HG03378 (cell line): Measurements from ENCODE around the gene LMX1B.

Experiments
- ATAC-seq: cut with Tn5 transposase; IDR thresholded peaks from one replicate; pipeline ENCODE4 v1.9.1; 2021; ENCODE audit warnings: mild to moderate bottlenecking, moderate library complexity; ENCODE audit not compliant: unreplicated experiment

LMX1B gene

DNA sequence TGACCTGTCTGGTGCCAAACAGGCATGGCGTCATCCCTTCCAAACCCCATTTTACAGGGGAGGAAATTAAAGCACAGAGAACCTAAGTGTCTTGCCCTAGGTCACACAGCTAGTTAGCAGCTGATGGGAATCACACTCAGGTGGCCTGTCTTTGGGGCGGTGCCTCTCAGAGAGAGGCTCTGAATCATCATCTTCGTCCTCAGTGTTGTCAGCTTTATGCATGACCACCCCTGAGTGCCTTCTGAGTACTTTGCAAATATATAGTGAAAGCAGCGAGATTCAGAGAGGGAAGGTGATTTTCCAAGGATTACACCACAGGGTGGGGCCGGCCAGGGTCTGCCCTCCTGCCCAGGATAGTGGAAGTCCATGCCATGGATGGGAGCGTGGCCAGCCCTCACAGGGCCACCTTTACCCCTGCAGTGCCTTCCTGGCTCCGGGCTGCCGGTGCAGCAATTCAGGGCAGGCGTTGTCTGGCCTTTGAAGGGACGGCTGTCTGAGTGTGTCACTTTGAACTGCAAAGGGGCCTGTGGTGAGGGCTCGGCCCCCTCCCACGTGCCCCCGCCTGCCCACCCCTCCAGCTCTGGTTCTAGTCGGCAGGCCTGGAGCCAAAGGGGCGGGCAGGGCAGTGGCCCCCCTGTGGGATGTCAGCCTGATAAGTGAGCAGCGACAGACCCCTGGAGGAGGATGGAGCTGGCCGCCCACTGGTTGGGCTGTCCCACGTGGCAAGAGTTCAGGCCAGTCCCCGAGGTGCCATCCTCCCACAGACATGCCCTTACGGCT is 16.9 kb downstream of the LMX1B start:
- no peak for ATAC-seq

DNA sequence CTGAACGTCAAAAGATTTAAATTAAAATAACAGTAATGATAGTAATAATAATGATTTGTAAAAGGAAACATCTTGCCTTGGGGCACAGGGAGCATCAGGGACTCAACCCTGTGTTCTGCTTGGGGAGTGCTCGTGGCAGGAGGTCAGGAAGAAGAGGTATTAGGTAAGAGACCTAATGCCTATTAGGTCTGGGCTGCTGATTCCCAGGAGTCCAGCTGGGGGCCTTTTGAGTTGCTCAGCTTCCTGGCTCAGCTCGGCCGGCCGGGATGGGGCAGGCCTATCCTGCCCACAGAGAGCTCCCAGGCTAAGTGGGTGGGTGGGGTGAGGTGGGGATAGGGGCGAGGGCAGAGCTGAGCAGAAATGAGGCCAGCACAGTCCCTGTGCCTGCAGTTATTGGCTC is 17.5 kb downstream of the LMX1B start:
- ATAC-seq, result no peak

DNA sequence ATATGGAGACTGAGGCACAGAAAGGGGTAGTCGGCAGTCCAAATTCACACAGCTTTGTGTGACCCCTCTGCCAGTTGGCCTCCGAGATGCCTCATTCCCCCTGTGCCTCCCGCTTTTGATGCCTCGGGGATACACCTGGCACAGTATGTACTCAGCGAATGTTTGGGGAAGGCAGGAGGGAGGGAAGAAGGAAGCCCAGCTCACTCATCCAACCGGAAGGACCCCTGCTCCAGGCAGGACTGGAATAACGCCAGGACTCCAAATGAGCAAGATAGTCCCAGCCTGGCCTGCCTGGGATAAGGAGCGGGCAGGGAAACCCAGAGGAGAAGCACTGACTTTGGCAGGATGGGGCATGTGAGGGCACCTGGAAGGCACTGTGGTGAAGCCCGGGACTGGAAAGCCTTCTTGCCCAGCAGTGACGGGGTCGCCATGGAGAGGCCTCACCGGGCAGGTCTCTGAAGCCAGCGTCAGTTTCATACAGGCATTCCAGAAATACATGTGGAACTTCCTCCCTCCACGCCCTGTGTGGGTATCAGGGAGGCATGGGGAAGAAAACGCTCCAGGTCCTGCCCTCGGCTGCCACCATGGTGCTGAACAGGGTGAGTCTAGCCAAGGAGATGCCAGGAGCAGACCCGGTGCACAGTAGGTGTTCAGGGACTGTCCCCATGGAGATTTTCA is 20.3 kb downstream of the LMX1B start:
- no peak for ATAC-seq

DNA sequence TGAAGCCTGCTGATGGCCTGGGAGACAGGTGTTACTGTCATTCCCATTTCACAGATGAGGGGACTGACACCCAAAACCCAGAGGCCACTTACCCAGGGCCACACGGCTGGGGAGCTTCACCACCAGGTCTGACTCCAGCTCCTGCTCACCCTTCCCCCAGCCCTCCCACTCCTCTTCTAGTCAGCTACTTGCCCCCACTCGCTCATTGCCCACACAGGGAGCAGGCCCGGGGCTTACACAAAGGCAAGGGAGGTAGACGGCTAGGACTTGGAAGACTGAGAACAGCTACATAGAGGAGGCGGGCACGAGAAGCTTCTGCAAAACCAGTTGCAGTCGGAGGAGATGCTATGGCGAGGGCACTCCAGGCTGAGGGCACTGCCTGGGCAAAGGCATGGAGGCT is 21.3 kb downstream of the LMX1B start:
- no peak for ATAC-seq

DNA sequence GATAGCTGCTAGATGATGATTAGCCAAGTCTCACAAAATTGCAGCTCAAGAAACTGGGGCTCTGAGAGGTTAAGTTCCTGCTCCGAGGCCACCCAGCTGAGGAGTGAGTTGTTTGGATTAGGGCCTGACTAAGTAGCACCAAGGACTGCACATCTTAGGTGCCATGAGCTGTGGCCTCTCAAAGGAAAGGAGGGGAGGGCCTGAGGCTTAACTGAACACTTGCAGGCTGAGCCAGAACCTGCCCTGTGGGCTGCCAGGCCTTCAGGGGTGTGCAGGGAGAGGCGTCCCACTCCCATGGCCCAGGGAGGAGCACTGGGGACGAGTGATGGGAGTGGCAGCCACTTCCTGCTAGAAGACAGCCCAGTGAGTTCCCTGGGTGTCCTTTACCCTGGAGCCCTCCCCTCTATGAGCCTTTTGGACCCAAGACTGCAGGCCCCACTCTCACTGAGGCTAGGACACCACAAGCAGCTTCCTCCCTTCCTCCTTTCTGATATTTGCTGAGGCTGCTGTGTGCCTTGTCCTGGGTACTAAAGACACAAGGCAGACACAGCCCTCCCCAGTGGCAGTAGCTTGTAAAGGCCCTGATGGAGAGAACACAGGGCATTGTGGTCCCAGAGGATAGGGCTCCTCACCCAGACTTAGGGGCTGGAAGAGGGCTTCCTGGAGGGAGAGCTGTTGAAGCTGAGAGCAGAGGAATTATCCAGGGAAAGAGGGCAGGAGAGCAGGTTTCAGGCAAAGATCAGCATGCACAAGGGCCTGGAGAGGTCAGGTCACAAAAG is 22.1 kb downstream of the LMX1B start:
- no peak for ATAC-seq

DNA sequence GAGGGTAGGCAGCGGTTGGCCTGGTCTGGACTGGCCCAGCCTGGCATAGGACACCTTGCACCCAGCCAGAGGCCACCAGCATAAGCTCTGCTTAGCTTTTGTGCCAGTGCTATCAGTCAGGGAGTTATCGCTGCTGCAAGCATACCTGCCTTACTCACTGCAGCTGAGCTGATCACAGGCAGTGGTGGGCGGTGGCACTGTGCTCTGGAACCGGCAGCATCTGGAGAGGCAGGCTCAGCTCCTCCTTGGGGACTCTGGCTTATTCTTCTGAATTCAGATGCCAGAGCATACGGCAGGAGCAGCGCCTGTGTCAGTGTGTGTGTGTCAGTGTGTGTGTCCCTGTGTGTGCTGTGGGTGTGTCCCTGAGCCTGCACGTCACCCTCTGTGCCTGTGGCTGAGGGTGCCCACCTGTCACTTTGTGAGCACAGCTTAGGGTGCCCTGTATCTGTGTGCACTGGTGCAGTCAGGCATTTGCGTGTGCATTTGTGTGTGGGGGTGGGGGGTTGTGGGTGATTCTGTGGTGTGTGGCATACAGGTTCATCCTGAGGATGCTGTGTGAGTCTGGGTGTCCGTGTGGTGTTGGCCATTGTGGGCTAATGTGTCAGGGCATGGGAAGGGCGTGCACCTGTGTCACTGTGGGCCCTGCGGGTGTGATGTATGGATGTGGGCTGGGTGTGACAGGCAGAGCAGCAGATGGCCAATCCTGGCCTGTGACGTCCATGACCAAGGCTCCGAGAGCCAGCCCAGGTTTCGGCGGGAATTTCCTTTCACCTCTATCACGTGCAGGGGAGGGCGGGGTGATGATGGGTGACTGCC is 23.5 kb downstream of the LMX1B start:
- ATAC-seq, result no peak

DNA sequence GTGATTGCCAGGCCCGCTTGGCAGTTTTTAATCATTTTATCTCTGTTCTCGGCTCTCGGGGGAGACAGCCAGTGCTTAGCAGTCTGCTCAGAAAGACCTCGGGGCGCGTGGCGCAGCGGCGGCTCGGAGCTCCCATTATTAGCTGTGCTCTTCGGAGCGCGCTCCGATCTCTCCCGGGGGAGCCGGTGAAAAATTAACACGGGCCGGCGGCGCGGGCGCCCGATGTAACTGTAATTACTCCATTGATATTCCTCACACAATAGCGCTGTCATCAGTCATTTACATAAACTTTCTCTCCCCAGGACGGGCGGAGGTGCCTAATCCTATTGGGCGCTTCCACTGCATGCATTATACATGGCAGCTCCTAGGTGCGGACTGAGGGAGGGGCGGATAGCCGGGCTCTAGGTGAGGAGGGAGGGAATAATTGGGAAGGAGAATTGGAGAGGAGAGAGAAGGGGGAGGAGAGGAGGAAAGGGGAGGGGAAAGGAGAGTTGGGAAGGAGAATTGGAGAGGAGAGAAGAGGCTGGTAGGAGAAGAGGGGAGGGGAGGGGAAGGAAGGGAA is 24.9 kb downstream of the LMX1B start:
- no peak for ATAC-seq

DNA sequence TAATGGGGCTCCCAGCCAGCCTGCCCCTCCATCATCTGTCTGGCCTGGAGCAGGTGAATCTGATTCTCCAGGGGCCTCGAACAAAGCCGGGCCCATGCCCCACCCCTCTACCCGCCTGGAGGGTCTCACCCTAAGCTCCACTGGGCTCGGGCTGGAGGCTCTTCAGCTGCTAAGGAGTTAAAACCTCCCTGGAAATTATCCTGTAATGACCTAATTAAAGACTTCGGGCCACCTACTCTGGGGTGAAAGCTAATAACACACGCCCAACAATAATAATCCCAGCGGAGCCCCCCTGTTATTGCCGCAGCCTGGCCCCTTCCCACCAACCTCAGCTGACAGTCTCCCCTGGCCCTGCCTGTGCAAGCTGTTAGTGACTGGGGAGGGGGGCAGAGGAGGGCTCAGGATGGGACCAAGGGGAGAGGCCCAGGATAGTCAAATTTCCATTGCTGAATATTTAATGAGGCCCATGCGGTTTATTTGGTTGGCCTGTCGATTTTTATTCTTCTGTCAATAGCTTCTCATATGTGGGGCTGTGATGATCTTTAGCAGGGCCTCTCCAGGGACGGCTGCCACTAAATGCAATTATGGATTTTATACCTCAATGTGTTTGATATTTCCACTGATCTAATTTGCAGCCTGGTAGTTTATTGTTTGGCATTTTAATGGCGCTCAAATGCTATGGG is 25.7 kb downstream of the LMX1B start:
- ATAC-seq, result no peak

DNA sequence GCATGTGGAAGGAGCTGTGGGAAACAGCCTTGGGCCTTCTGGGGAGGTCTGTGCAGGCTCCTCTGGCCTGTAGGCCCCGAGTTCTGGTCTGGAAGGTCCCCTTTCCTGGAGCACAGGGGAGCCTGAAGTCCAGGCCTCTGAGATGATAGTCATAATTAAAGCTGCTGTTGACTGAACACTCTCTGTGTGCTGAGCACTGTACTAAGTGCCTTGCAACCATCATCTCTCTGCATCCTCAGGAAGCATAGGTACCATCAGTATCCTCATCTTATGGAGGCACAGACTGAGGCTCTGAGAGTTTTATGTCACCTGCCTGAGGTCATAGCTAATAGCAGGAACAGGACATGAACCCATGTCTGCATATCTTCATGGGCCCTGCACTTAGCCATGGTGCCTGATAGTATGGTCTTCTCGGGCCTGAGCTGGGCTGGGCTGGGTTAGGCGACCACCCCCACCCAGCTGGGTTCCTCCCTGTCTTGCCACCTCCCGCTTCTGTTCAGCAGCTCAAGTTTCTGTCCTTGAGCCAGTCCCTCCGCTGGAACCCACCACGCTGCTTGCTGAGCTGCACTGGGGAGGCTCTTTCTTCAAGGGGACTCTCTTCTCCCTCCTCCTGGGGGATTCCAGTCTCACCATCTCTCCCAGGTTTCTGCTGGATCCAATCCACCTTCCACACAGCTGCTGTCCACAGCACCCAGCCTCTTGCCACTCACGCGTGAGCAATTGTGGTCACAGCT is 27.6 kb downstream of the LMX1B start:
- no peak for ATAC-seq

DNA sequence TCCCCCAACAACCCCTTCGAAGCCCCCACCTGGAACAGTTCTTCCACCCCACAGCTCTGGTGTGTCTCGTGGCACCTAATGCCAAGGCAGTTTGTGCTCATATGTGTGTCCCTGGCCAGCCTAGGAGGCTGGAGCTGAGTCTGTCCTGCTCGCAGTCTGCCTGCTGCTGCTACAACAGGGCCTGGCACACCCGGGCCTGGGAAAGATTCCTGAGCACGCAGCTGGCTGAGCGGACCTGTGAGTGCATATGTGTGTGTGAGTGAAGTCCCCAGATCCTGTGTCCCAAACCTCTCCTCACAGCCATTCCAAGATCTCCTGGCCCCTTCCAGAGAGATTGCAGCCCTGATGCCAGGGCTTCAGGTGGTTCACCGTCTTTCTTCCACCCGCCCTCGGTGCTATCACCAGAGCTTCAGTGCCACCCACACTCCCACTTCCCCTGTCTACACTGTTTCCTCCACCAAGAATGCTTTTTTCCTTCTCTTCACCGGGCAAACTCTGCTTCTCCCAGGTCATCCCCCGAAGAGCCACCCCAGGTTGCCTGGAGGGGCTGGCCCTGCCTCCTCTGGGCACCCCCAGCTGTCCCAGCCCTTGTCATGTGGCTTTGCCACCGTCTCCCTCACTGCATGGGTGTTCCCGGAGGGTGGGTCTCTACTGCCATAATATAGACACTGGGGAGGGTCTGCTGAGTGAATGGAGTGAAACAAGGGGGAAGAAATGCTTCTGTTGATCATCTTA is 28.4 kb downstream of the LMX1B start:
- no peak for ATAC-seq

DNA sequence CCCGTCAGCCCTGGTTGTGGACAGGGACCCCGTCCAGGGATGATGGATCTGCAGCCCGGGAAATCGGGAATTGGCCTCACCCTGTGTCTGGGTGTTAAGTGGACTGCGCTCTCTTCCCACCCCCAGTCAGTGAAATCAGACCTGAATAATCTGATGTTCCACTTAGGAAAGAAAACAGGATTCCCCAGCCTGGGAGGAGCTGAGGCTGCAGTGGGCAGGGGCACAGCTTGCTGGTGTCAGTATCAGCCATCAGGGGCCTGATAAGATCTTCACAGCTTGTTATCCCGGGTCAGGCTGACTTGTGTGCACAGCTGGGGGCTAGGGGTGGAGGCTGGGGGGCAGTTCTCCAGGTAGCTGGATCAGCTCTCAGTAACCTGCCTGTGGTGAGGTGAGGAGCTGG is 29.1 kb downstream of the LMX1B start:
- ATAC-seq, result no peak

DNA sequence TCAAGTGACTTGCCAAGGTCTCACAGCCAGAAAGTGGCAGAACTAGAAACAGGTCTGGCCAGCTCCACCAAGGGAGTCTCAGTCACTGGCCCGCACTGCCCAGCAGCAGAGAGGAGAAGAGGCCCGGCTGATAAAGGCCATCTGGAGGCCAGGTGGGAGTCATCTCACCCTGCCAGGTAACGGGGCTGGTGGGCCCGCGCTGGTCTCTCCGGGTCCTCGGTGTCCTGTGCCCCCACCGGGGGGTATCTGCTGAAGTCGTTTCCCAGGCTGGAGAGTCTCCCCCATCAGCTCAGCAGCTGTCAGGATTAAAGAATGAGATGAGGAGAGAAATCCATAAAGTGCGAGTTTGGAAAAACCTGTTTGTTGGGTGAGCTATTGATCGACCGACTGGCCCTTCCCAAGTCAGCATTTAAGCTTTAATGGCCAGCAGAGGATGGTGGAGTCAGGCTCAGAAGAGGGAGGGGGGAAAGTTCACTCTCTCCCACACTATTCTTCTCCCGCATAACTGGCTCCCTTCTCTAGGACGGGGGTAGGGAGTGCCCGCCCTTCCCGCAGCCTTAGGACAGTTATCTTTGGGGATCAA is 30.3 kb downstream of the LMX1B start:
- ATAC-seq, result no peak

DNA sequence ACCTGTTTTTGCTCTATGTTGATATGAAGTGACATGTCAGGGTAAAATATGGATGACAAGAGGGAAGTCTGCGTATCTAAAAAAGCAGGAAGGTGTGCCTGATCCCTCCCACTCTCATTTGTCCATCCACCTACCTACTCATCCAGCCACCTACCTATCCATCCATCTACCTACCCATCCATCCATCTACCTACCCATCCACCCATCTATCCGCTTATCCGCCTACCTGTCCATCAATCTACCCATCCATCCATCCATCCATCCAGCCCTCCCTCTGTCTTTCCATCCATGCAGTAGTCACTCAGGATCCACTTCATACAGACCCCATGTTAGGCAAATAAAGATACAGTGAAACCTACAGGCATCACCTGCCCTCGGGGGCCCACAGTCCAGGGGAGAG is 32.4 kb downstream of the LMX1B start:
- ATAC-seq, result no peak

DNA sequence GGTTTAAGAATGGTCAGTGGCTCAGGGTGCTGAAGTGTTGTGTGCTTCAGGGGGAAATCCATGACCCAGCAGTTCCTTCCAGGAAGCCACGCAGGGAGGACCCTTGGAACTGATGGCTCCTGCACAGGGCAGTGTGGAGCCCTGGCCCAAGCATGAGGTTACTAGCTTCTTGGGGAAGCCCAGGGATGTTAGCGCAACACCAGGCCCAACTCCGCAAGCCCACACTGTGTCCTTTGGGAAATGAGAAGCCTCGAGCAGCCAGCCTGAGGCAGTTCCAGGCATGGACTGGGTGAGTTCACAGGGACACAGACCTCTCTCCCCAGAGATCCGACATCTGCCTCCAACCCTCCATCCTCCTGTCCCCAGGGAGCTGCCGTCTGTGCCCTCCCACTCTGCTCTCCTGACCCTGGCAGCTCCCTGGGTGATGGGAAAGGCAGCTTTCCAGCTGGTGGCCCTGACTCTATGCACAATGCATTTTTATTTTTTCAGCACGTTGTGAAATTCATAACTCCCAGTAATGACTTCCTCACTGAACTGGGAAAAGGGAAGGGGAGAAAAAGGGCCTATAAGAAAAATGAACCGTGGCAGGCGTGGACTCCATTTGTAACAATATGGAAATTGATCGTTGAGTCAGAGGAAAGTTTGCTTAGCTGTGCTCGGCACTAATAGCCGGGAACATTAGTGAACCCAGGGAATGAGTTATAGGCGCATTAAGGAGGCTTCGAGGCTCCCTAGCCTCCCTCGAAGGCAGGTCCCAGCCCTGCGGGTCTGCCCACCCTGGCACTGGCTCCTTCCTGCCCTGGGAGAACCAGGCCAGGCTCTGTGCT is 34.1 kb downstream of the LMX1B start:
- no peak for ATAC-seq

DNA sequence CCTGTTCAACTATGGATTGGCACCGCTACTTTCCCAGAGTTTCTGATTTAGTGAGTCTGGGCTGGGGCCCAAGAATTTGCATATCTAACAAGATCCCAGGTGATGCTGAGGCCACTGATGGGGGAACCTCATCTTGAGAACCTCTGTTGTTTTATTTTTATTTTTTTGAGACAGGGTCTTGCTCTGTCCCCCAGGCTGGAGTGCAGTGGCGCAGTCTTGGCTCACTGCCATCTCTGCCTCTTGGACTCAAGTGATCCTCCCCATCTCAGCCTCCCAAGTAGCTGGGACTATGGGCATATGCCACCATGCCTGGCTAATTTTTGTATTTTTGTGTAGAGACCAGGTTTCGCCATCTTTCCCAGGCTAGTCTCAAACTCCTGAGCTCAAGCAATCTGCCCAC is 35.7 kb downstream of the LMX1B start:
- ATAC-seq, result no peak

DNA sequence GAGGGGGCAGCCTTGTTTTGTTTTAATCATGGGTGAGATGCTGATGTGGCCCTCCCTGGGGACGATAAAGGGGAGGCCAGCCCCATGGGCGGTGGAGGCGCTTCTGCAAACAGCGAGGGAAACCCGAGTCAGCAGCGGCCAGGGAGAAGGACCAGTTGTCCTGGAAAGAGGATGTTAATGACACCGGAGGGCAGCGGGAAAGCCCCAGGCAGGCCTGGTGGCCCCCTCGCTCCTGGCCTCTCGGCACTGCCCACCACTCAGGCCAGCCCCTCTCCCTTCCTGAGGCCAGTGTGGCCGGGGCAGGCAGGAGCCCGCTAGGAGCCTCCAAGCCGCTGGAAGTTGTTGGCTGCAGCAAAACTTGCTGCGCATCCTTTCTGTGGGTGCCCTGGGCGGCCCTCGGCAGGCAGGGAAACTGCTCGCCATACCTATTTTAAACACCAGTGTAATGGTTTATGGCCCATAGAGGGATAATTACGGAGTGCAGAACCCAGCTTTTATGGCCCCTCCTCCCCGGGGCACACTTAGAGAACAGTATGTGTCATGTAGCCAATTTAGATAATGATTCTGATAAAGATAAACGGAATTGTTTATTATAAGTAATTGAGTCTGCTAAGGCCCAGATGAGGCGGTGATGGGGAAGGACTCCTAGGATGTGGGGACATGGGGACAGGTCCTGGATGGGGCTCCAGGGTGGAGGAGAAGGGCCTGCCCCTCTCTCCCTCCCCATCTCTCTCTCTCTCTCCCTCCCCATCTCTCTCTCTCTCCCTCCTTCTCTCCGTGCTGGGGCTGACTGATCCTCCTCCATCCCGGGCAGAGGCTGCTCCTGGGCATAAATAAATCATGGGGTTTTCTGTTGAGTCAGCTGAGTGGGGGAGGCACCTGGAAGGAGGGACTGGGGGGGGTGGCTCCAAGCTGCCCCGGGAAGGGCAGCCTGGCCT is 36.9 kb downstream of the LMX1B start:
- no peak for ATAC-seq
